ENCODE measurements around the gene TMEM238L.
A peak's percentile ranks its signal among the peaks of the same experiment; 100 is the strongest.
"Not testable (repeated sequence)": the region's sequence is repeated elsewhere in the genome, so short reads cannot be mapped to it uniquely, and the experiment has no call there.

Gene TMEM238L, protein sequence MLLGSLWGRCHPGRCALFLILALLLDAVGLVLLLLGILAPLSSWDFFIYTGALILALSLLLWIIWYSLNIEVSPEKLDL

DNA sequence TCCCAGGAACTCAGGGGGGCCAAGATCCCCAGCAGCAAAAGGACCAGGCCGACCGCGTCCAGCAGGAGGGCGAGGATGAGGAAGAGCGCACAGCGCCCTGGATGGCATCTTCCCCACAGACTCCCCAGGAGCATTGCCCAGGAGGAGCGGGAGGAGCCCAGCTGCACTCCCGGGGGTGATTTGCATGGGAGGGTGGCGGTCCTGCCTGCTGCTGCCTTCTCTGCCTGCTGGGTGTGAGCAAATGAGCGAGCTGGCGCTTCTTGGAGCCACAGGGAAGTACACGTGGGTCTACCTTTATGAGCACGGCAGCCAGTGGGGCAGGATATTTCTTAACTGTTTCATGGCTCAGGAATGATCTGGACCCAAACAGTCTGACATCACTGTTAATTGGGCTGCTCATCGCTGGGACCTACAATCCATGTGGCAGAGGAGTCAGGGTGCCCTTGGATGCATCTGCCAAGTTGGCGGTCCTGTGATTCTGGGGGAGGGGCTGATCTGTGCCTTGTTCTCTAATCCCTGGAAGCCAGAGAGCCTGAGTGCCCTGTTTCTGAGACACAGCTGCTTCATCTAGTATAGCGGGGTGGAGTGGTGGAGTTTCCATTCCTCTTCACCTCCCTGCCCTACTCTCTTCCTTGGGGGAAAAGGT, at the start of gene TMEM238L:
TMEM238L (minus strand) TSS at position 270 of the 646 bp plus-strand sequence; CDS start at position 134, 136 bp downstream.
- no peak for DNase-seq

DNA sequence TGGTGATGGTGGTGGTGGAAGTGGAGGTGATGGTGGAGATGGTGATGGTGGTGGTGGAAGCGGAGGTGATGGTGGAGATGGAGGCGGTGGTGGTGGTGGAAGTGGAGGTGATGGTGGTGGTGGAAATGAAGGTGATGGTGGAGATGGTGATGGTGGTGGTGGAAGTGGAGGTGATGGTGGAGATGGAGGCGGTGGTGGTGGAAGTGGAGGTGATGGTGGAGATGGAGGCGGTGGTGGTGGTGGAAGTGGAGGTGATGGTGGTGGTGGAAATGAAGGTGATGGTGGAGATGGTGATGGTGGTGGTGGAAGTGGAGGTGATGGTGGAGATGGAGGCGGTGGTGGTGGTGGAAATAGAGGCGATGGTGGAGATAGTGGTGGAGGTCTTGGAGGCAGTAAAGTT, 42.7 kb upstream of the TMEM238L start:
- not testable (repeated sequence) for DNase-seq

DNA sequence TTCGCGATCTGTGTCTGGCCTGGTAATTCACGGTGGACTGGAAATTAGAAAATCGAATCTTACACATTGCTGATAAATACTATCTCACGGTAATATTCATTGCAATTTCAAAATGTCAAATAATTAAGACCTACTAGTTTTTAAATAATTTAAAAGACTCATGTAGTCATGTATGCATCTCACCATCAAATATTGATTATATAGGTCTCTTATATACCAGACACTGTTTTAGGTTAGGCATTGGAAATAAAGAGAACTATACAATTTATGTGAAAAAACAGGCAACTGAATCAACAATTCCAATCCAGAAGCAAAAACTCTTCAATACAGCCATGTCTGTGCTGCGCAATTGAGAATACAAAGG, 41.5 kb upstream of the TMEM238L start:
- no peak for DNase-seq

DNA sequence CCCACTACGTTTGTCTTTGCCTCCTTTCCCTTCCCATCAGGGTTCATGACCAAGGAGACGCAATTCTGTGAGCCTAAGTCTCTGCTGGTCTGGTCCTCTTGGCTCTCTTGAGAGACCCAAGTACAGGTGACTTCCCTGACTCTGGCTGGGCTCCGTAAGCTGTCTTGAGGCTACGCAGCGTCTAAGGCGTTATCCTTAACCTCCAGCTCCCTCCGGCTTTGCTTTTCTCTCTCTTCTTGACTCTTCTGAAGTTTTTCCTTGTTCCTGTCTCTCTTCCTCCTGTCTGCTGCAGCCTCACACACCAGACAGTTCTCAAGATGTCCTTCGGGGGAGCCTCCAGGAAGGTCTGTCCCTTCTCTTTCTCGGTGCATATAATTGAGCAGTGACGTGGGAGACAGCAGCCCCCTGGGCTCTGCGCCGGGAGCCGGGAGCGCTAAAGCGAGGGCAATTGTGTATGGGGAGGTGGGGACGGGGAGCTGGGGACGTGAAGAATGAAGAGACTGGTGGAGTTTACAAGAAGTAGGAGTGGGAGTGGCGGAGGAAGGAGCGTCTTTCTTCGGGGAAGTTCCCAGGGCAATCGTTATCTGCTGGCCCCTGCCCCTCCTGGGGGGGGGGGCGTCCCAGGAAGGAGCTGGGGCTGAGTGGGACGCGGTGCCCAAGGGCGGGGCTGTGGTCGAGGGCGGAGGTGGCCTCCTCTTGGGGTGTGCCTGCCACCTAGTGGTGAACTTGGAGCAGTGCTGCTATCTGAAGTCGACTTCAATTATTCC, 40.9 kb upstream of the TMEM238L start:
- DNase-seq = peak; percentile 1

DNA sequence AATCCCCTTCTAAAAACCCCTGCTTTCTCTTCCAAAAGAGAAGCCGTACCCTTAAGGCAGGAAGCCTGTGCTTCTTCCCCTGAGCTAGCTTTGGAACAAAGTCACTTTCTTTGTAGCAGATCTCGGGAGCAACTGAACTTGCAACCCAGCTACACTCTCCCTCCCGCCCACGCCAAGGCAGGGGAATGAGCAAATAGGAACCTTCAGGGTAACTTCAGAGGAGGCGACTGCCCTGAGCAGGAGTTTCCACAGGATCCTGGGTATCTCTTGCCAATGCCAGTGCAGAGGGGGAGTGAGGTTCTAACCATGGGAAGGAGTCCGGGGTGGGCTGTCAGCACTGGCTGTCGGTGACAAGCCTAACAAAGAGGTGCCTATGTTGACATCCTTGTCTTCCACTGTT, 39.9 kb upstream of the TMEM238L start:
- no peak for DNase-seq

DNA sequence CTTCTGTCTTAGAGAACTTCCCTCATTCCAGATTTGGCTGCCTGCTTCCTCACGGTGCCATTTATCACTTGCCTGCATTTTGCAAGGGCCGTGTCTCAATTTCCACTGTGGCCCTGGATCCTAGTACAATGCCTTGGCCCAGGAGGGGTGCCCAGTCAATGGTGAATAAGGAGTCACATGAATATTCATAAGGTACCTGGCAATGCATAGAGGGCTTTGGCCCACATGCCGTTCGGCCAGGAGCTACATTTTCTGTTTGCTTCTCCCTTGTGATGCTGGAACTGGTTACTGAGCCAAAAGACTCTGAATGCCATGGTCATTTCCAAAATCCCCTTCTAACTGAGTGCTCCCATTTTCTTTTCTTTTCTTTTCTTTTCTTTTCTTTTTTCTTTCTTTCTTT, 38.8 kb upstream of the TMEM238L start:
- no peak for DNase-seq

DNA sequence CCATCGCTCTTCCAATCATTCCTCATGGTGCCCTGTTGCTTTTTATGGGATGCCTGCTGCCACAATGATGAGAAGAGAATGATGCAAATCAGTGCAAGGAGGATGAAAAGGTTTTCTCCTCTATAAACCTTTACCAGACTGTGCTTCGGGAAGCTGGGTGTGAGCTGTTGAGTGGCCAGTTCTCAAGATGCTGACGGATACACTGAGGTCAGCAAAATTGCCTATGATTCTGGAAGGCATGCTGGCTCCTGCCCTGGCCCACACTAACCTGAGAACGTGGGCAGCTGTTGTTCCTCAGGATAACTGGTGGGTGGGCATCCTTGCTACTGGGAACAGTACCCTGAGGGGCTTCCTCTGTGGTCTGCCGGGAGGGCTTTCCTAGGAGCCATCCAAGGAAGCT, 34.8 kb upstream of the TMEM238L start:
- no peak for DNase-seq

DNA sequence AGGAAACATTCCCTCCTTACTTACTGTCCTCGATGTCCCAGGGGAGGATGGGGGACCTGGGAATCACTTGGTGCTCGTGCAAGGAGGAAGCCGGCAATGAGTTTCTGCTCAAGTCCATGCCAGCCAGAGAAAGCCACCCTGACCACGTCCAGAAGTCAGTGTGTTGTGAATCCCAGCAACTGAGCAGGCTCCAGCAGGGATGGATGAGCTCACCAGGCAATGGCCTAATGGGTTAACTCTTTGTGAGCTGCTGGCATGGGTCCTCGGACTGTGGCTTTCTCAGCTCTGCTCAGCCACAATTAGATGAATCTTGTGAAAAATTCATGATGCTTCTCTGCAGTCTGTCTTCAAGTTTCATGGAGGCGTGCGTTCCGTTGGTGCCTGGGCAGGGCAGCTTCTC, 34.0 kb upstream of the TMEM238L start, which contains the start of gene PIRT:
PIRT (minus strand) TSS at position 167 of the 400 bp plus-strand sequence. CDS start 12,442 bp downstream, outside the sequence.
- DNase-seq = no peak

DNA sequence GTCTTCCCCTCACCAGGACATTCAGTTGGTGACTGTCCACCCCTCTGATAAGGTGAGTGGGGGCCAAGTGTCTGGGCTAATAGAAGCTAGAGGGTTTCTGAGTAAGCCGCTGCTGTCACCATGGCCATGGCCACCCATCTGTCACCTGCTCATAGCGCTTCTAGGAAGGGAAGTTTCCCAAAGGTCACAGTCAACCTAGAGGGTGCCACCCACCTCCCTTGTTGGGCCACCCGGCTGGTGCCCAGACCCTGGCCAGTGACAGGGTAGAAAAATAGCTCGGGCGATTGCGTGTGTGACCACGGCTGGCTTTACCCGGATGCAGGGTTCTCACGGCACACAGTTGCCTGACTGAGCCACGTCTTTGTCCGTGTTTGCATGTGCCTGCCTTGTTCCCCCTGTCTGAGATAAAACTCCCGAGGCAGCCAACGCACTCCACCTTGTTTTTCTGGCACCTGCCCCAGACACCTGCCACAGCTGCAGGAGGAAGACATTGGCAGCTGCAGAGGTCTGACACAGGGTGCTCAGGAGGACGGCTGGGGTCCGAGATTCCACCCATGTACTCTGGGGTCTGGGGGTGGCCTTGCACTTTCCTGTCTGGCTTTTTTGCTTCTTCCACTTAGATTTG, 33.2 kb upstream of the TMEM238L start:
- DNase-seq = no peak

DNA sequence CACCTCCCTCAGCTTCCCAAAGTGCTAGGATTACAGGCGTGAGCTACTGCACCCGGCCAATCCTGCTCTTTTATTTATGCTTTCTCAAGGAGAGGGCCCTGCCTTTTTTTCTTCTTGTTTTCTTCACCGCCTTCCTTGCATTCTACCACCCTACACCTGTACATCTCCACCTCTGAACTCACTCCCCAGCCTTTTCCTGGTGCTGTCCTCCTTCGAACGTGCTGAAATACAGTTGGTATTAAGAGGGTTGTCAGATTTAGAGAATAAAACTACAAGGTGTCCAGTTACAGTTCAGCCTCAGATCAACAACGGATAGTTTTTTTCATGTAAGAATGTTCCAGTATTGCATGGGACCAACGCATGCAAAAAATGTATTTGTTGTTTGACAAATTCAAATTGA, 32.2 kb upstream of the TMEM238L start:
- no peak for DNase-seq

DNA sequence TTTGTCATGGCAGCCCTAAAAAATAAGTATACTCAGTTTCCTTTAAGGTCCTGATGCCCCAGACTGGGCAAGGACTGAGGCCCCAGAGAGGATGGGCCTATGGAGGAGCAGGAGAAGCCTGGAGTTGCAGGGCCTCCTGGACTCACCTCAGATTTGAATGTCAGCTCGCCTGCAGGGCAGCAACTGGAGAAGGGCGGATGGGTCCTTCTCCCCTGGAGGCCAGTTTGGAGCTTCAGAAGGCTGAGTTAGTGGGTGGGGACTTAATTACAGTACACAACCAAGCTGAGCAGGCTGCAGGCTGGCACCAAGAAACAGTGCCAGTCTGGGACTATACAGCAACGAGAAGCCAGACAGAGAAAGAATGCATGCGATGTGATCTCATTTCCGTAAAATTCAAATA, 27.8 kb upstream of the TMEM238L start:
- DNase-seq = no peak

DNA sequence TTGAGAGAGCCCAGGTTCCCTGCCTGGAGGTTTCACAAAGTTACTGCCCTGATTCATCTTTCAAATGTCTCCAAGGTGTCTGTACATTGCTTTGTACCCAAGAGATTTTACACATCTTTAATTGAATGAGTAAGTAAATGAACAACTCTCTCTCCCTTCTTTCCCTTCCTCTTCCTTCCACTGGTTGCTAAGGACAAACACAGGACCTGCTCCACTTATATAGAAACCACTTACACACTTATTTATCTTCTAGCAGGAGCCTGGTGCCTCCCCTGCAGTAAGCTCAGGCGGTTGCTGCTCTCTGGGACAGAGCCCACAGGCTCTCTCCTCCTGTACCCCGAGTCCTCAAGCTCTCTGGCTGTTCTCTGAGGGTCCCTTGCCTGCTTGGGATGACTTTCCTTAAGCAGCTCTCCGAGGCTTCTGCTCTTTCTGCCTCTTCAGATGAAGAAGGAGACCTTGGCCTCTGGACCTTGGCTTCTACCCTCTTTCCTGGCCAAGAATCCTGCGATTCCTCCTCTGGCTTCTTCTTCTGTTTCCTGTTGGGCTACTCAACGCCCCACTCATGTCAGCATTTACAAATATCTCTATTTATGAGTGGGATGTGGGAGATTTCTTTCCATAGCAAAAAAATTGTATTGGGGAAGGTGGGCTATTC, 24.1 kb upstream of the TMEM238L start:
- DNase-seq = no peak

DNA sequence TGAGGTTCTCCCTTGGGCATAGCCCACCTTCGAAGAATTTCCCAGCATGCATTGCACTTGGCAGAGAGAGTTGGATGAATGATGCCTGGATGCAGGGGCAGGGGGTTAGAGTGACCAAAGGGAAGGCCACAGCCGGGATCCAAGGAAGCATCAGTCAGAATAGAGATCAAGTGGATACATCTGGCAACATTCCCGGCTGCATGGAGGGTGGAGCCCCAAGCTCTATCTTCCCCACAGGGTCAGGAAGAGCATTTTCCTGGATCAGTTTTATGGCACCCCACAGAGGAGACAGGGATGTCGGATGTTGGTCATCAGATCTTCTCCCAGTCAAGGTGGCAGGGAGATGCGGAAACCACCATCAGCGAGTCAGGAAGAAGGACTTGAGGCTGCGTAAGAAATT, 21.0 kb upstream of the TMEM238L start:
- DNase-seq = no peak

DNA sequence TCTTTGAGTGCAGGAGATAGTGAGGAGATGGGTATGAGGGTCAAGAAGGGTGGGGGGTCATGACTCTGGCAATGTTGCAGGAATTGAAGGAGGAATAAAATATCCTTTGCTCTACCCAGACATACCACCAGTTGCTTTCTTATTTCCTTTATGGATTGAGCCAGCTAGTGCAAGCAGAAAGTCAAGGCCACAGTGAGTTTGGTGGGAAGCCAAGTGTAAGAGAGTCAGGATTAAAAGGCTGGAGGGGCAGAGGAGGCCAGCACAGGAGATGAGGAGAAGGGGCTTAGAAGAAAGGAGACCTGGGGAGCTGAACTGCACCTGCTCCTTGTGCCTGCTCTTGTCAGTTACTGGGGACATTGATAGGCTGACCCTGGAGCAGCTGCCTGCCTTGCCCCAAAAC, 17.9 kb upstream of the TMEM238L start:
- DNase-seq = no peak

DNA sequence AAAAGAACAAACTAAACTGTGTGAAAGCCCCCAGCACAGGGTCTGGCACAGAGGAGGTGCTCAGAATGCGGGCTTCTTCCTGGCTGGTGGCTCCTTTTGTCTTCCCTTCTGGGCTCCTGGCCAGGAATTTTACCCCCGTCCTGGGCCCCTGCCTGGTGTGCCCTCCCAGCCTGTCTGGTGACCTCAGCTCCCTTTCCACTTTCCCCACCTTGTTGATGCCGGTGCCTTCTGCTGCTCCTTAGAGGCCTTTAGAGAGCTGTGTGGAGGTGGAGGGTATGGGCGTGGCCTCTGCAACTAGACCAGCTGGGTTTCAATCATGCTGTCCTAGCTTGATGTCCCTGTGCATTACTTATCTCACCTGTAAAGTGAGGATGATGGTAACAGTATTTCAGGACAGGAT, 17.2 kb upstream of the TMEM238L start:
- DNase-seq = no peak

DNA sequence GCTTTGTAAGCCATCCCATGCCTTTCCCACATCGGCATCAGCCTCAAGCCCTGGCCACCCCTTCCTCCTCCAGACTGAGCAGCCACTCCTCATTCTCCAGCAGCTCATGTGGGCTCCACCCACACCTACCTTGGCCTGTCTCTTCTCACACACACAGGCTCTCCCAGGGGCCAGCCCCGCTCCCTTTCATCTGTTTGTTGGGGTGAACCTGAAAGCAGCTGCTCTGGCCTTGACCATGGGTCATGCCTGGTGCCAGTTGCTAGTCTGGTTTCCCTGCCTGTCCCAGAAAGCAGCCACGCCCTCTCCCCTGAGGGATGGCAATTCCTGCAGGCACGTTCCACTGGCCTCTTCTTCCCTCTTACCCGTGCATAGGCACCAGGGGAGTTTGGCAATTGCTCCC, 11.4 kb upstream of the TMEM238L start:
- no peak for DNase-seq

DNA sequence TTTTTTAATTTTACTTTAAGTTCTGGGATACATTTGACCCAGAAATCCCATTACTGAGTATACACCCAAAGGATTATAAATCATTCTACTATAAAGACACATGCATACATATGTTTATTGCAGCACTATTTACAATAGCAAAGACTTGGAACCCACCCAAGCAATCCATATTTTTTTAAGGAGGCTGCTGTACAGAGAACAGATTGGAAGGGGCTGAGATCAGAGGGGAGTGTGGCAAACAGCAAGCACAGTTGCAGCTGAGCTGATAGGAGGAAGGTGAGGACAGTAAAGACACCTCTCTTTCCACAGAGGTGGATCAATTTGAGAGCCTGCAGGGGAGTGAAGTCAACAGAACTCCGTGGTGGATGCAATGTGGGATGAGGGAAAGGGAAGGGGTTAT, 10.2 kb upstream of the TMEM238L start:
- no peak for DNase-seq

DNA sequence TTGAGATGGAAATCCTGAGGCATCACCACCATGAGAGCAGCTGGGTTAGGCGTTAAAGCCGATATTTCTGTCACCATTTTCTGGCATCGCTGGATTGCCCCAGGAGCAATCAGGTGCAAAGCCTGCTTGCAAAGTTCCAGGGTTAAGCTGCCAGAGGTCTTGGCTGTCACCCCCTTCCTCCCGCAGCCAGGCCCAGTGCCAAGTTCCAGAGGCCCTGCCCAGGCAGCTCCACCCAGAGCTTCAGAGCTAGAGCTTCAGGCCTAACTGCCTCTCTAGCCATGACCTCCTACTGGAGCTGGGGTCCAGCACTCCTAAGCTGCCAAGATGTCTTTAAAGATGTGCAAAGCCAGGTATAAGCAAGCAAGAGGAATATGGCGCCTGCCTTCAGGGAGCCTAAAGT, 8.8 kb upstream of the TMEM238L start:
- DNase-seq = no peak

DNA sequence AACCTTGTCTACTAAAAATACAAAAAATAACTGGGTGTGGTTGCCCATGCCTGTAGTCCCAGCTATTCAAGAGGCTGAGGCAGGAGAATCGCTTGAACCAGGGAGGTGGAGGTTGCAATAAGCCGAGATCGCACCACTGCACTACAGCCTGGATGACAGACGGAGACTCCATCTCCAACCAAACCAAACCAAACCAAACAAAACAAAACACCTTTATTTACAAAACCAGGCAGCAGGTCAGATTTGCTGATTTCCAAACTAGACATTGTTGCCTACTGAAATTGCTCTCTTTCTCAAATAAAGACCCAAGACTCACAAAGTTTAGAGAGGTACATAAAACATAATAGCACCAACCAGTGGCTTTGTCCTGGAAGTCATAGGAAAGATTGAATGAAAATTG, 5.7 kb upstream of the TMEM238L start:
- no peak for DNase-seq

DNA sequence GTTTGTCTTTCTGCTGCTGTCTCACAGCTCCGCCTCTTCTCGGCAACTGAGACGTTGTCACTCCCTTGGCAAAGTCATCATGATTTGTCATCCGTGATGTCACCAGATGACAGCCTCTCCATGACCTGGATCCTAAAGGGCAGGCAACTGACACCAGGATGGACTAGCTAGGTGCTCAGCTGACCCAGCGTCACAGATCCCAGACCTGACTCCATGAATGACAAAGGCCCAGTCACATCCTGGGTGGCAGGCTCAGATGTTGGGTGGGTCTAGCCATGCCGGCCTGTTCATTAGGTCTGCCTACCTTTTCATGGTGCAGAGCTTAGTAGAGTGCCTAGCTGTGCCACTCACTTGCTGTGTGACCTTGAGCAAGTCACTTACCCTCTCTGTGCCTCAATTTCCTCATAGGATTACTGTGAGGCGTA, 3.8 kb upstream of the TMEM238L start:
- no peak for DNase-seq

DNA sequence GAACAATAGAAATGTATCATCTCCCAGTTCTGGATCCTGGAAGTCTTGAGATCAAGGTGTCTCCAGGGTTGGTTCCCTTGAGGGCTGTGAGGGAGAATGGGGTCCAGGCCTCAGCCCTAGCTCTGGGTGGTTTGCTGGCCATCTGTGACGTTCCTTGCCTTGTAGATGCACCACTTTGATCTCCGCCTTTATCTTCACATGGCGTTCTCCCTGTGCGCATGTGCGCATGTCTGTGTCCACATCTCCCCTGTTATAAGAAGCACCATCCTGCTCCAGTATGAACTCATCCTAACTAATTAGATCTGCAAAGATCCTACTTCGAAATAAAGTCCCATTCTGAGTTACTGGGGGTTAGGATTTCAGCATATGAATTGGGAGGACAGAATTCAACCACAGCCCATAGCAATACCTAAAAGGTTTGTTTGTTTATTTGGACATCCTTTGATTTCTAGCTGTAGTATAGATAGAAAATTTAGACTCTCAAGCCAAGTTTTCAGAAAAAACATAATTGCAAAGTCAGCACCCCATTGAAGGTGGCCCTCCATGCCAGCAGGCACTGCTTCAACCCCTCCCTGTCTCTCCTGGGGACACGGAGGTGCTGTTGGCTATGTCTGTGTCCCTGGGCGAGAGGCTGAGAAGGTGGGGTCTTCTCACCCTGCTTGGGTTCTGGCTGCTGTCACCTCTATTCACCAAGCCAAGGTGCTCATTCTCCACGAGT, 2.8 kb upstream of the TMEM238L start:
- no peak for DNase-seq

DNA sequence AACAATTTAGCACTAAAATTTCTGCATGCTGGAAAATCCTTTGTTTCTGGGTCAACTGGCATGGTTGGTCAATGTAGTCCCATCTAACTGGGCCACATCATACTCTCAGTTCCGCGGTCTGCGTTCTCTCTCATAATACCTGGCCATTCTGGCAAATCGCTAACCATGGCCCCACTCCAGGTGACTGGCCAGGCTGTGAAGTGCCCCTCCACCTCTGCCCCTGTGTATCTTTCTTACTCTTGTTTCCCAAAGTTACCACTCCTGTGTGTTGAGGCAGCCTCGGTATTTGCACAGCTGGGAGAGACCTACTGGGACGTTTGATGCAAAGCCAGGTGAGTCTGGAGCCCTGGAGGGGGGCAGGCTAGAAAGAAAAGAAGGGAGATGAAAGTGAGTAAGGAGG, 2.0 kb upstream of the TMEM238L start:
- no peak for DNase-seq

DNA sequence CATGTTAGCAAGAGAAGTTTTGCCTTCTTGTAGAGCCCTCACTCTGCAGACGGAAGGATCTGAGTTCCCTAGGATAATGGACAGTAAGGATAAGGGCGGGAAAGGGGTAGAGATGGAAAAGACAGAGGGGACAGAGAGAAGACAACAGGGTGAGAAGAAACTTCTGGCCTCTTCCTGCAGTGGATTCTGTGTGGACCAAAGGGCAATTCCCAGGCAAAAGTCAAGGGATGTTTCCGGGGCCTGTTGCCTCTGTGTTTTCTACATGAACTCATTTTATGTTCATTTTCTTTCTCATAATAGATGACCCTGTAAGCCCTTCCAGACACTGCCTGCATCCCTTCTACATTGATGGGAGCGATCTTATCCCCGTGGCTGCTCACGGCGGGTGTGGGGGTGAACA, 647 bp upstream of the TMEM238L start:
- no peak for DNase-seq
